ENCODE measurements around the gene EGLN1. TPM values are rescaled to one million over a fixed set of nuclear protein-coding genes. Genes with fewer than 3 reads are reported as not detected.
"Not testable (repeated sequence)": the region's sequence is repeated elsewhere in the genome, so short reads cannot be mapped to it uniquely, and the experiment has no call there.

The EGLN1 gene
- total RNA-seq, 1 experiment from 2014 or later: 26.7 TPM

DNA sequence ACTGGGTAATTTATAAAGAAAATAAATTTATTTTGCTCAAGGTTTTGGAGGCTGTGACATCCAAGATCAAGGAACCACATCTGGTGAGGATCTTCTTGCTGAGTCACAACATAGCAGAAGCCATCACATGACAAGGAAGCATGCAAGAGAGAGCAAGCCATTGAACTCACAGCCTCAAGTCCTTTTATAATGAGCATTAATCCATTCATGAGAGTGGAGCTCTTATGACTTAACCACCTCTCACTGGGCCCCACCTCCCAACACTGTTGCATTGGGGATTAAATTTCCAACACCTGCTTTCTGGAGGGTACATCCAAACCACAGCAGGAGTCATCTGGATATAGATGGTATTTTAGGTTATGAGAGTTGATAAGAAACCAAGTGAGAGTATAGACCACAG, 20.6 kb upstream of the EGLN1 start:
- DNase-seq: no peak
- H3K27me3 Mint-ChIP-seq (ENCODE audit: insufficient read depth, unreplicated experiment): peaks cover 2% of the 10 kb centered on the region
- no peak overlapping the region for H3K4me3 Mint-ChIP-seq (ENCODE audit: unreplicated experiment)
- no peaks in the 10 kb centered on the region; the same call in 1 of the 2 replicates for H3K27me3 ChIP-seq (replicated peaks; ENCODE audit: control insufficient read depth, insufficient read depth, low read length)
- CTCF ChIA-PET: no interaction called here
- TF ChIP-seq CTCF (IDR thresholded peaks at IDR 0.05; ENCODE audit: insufficient read depth in 1 of 2, low read depth in 1 of 2, low read length in 1 of 2, severe bottlenecking in 1 of 2, unreplicated experiment in 1 of 2): no peak
- H3K9me3 ChIP-seq: peaks cover 4% of the 10 kb centered on the region; the same call in 1 of the 2 replicates
- no TSS peak for BruUV-seq (replicated peaks)
- intact Hi-C loops (cut with micrococcal nuclease; ENCODE audit: unreplicated experiment): no loop called here
- no peak overlapping the region for H3K27ac Mint-ChIP-seq (ENCODE audit: unreplicated experiment)
- H3K4me1 Mint-ChIP-seq (ENCODE audit: low read depth, unreplicated experiment): no peaks in the 10 kb centered on the region
- POLR2A ChIA-PET: no interaction called here
- H3K4me1 ChIP-seq: no peaks in the 10 kb centered on the region
- H3K36me3 ChIP-seq (ENCODE audit: control insufficient read depth, insufficient read depth, low read length): no peaks in the 10 kb centered on the region
- no peaks in the 10 kb centered on the region for H3K36me3 Mint-ChIP-seq (ENCODE audit: insufficient read depth, unreplicated experiment)
- peaks cover 22% of the 10 kb centered on the region for H3K9me3 Mint-ChIP-seq (ENCODE audit: unreplicated experiment)
- H3K4me3 ChIP-seq (ENCODE audit: low read depth, low read length): no peak overlapping the region

GRCh38 chr1:231432996-231433395, 10.9 kb upstream of the EGLN1 start:
- no peaks in the 10 kb centered on the region for H3K36me3 ChIP-seq (ENCODE audit: control insufficient read depth, insufficient read depth, low read length)
- intact Hi-C loops (cut with micrococcal nuclease; ENCODE audit: unreplicated experiment): no loop called here
- Mint-ChIP-seq H3K27ac (ENCODE audit: unreplicated experiment) (no peak overlapping the region), H3K27me3 (ENCODE audit: insufficient read depth, unreplicated experiment) (no peaks in the 10 kb centered on the region), H3K36me3 (ENCODE audit: insufficient read depth, unreplicated experiment) (no peaks in the 10 kb centered on the region), H3K4me3 (ENCODE audit: unreplicated experiment) (no peak overlapping the region), H3K4me1 (ENCODE audit: low read depth, unreplicated experiment) (peaks cover 7% of the 10 kb centered on the region), H3K9me3 (ENCODE audit: unreplicated experiment) (no peaks in the 10 kb centered on the region)
- no peak for TF ChIP-seq CTCF (IDR thresholded peaks at IDR 0.05; ENCODE audit: insufficient read depth in 1 of 2, low read depth in 1 of 2, low read length in 1 of 2, severe bottlenecking in 1 of 2, unreplicated experiment in 1 of 2)
- ChIA-PET CTCF (no interaction called here), POLR2A (no interaction called here)
- no peaks in the 10 kb centered on the region for H3K27me3 ChIP-seq (replicated peaks; ENCODE audit: control insufficient read depth, insufficient read depth, low read length)
- H3K4me1 ChIP-seq: peaks cover 10% of the 10 kb centered on the region; the same call in 1 of the 2 replicates
- no peak for DNase-seq
- BruUV-seq (replicated peaks): no TSS peak
- no peak overlapping the region for H3K4me3 ChIP-seq (ENCODE audit: low read depth, low read length)
- H3K9me3 ChIP-seq: no peaks in the 10 kb centered on the region

GRCh38 chr1:231431665-231432415, 9.8 kb upstream of the EGLN1 start:
- no peak for TF ChIP-seq CTCF (IDR thresholded peaks at IDR 0.05; ENCODE audit: insufficient read depth in 1 of 2, low read depth in 1 of 2, low read length in 1 of 2, severe bottlenecking in 1 of 2, unreplicated experiment in 1 of 2)
- no TSS peak for BruUV-seq (replicated peaks)
- Mint-ChIP-seq H3K27ac (ENCODE audit: unreplicated experiment) (no peak overlapping the region), H3K27me3 (ENCODE audit: insufficient read depth, unreplicated experiment) (no peaks in the 10 kb centered on the region), H3K4me1 (ENCODE audit: low read depth, unreplicated experiment) (peaks cover 7% of the 10 kb centered on the region), H3K36me3 (ENCODE audit: insufficient read depth, unreplicated experiment) (no peaks in the 10 kb centered on the region), H3K4me3 (ENCODE audit: unreplicated experiment) (no peak overlapping the region), H3K9me3 (ENCODE audit: unreplicated experiment) (no peaks in the 10 kb centered on the region)
- ChIA-PET CTCF (no interaction called here), POLR2A (no interaction called here)
- intact Hi-C loops (cut with micrococcal nuclease; ENCODE audit: unreplicated experiment): no loop called here
- no peaks in the 10 kb centered on the region for H3K36me3 ChIP-seq (ENCODE audit: control insufficient read depth, insufficient read depth, low read length)
- no peak overlapping the region for H3K4me3 ChIP-seq (ENCODE audit: low read depth, low read length)
- H3K4me1 ChIP-seq: peaks cover 10% of the 10 kb centered on the region; the same call in 1 of the 2 replicates
- no peaks in the 10 kb centered on the region for H3K9me3 ChIP-seq
- DNase-seq: no peak
- H3K27me3 ChIP-seq (replicated peaks; ENCODE audit: control insufficient read depth, insufficient read depth, low read length): no peaks in the 10 kb centered on the region

GRCh38 chr1:231430678-231431352, 8.7 kb upstream of the EGLN1 start:
- H3K9me3 ChIP-seq: not testable (repeated sequence)

More at GRCh38 chr1:231430678-231431352, 8.7 kb upstream of the EGLN1 start:
- CTCF ChIA-PET; H3K36me3 Mint-ChIP-seq (ENCODE audit: insufficient read depth, unreplicated experiment); intact Hi-C loops (cut with micrococcal nuclease; ENCODE audit: unreplicated experiment); H3K4me3 ChIP-seq (ENCODE audit: low read depth, low read length); H3K27me3 ChIP-seq (replicated peaks; ENCODE audit: control insufficient read depth, insufficient read depth, low read length); H3K27me3 Mint-ChIP-seq (ENCODE audit: insufficient read depth, unreplicated experiment); H3K36me3 ChIP-seq (ENCODE audit: control insufficient read depth, insufficient read depth, low read length); BruUV-seq (replicated peaks); H3K9me3 Mint-ChIP-seq (ENCODE audit: unreplicated experiment); H3K27ac Mint-ChIP-seq (ENCODE audit: unreplicated experiment); DNase-seq; H3K4me1 Mint-ChIP-seq (ENCODE audit: low read depth, unreplicated experiment); H3K4me3 Mint-ChIP-seq (ENCODE audit: unreplicated experiment): not testable (repeated sequence)
- POLR2A ChIA-PET: interaction anchor here (0.6 kb wide), 1 partner anchor 25 kb away, joined by 4 read pairs; no protein-coding TSS in a partner anchor
- peaks cover 10% of the 10 kb centered on the region; the same call in 1 of the 2 replicates for H3K4me1 ChIP-seq

Data from Caco-2 (cell line).